Stomach (tissue), 9 donors: ENCODE data around the gene APEH. TPM values are rescaled to one million over a fixed set of nuclear protein-coding genes. Genes with fewer than 3 reads are reported as not detected.

Experiments
- DNase-seq, 2 donors: peaks; one replicate each; pipeline versions ENCODE4 v3.0.0 to v3.0.0-alpha.2; 2013 to 2019
- H3K27ac ChIP-seq, 5 donors: fragments of 200-600 bp in 4 of 5; sonication (generic) in 4 of 5; one replicate each; pipeline ENCODE4 v1.5.1; 2013 to 2019; ENCODE audit warnings: mild to moderate bottlenecking in 1 of 5, moderate library complexity in 1 of 5
- H3K27me3 ChIP-seq, 3 donors: fragments of 200-600 bp; sonication (generic); one replicate each; pipeline ENCODE4 v1.5.1; 2017 to 2019; ENCODE audit warnings: mixed run types in 1 of 3
- H3K36me3 ChIP-seq, 4 donors: fragments of 200-600 bp; sonication (generic); 1 replicate in 3 of 4; 2 replicates in 1 of 4; pipeline ENCODE4 v1.5.1; 2016 to 2019
- H3K4me1 ChIP-seq, 4 donors: fragments of 200-600 bp; sonication (generic); one replicate each; pipeline ENCODE4 v1.5.1; 2016 to 2019
- H3K4me3 ChIP-seq, 4 donors: fragments of 200-600 bp; sonication (generic) in 3 of 4; one replicate each; pipeline ENCODE4 v1.5.1; 2016 to 2019; ENCODE audit warnings: mild to moderate bottlenecking in 1 of 4
- H3K9me3 ChIP-seq, 4 donors: fragments of 200-600 bp; sonication (generic); one replicate each; pipeline ENCODE4 v1.5.1; 2016 to 2019
- CTCF ChIP-seq, 7 experiments: fragments of 450-650 bp in 4 of 7; fragments of 200-600 bp in 3 of 7; sonication (generic) in 3 of 7; IDR thresholded peaks; one replicate each; pipeline ENCODE4 v1.5.1; 2016 to 2019; ENCODE audit warnings: antibody characterized with exemption in 7 of 7, control low read depth in 2 of 7, mild to moderate bottlenecking in 1 of 7
- EP300 ChIP-seq: sonication (generic); formaldehyde crosslinking; IDR thresholded peaks from one replicate; pipeline ENCODE4 v1.6.1; 2017; ENCODE audit warnings: antibody characterized with exemption
- POLR2A ChIP-seq, 4 donors: fragments of 450-650 bp; IDR thresholded peaks; one replicate each; pipeline ENCODE4 v1.6.1; 2016; ENCODE audit warnings: antibody characterized with exemption in 4 of 4, control low read depth in 2 of 4, mild to moderate bottlenecking in 1 of 4, moderate library complexity in 1 of 4
- POLR2AphosphoS5 ChIP-seq, 3 donors: sonication (generic); formaldehyde crosslinking; IDR thresholded peaks; one replicate each; pipeline ENCODE4 v1.6.1; 2016; ENCODE audit warnings: antibody characterized with exemption in 3 of 3
- WGBS, 5 donors: extraction: QIAGEN DNeasy Blood & Tissue Kit in 3 of 5; methylation state at CpG; one replicate each; pipeline versions ENCODE4 v1.1.5 to v1.1.7; 2013 to 2018; 5-methylcytosine and 5-hydroxymethylcytosine counted together
- intact Hi-C: fragments of 100-400 bp; cut with DNase I; formaldehyde crosslinking; loops from one replicate; pipeline ENCODE4 v1.15.1; 2023; ENCODE audit warnings: low total_unique reads
- polyA plus RNA-seq, 3 donors: library from polyadenylated mRNA; stranded (reverse); fragments of 200-250 nt; gene quantifications; one replicate each; pipeline ENCODE4 v1.2.3, GENCODE V29; 2013
- total RNA-seq, 5 donors: library from RNA; depleted of rRNA; stranded (reverse); fragments of >200 nt; gene quantifications; one replicate each; pipeline versions ENCODE4 v1.1.0 to v1.2.3, GENCODE V29; 2014 to 2016
- donor health status: healthy with polysubstance abuse.
- donor health status: Bipolar disorder and iron deficiency.
- donor health status: healthy.

Gene APEH
- total and polyA plus RNA-seq, 8 donors, result 23.9 to 104 (median 47.7) TPM

GRCh38 chr3:49705390-49705960 lies 31.3 kb downstream of the APEH start:
- no peak overlapping the region for H3K27ac ChIP-seq
- no peak overlapping the region for H3K4me3 ChIP-seq
- intact Hi-C loops, result no loop called here
- peaks cover 20 to 84% (median 70%) of the 10 kb centered on the region in 4 donors for H3K36me3 ChIP-seq
- DNase-seq, result no peak
- 93 to 98% (median 95%) methylated on average over 10 to 17 of the region's 17 CpGs for WGBS, 5 donors
- no peaks in the 10 kb centered on the region for H3K27me3 ChIP-seq
- H3K9me3 ChIP-seq, result no peaks in the 10 kb centered on the region
- TF ChIP-seq POLR2A (IDR thresholded peaks at IDR 0.05), result no peak
- TF ChIP-seq EP300, result no peak
- no peak for TF ChIP-seq CTCF (IDR thresholded peaks at IDR 0.05)
- no peak for TF ChIP-seq POLR2AphosphoS5 (IDR thresholded peaks at IDR 0.05)
- peaks cover 0 to 8% (median 0%) of the 10 kb centered on the region in 4 donors for H3K4me1 ChIP-seq

- intact Hi-C loops, result no loop called here
- 83 to 92% (median 91%) methylated on average over 9 of the region's 9 CpGs for WGBS, 5 donors
- Histone ChIP-seq H3K27me3 (no peaks in the 10 kb centered on the region), H3K4me1 (peaks cover 0 to 8% (median 0%) of the 10 kb centered on the region in 4 donors), H3K9me3 (no peaks in the 10 kb centered on the region), H3K4me3 (no peak overlapping the region), H3K36me3 (peaks cover 19 to 83% (median 68%) of the 10 kb centered on the region in 4 donors), H3K27ac (no peak overlapping the region)
- no peak for DNase-seq
- TF ChIP-seq EP300, result no peak
- no peak for TF ChIP-seq POLR2A (IDR thresholded peaks at IDR 0.05)
- no peak for TF ChIP-seq POLR2AphosphoS5 (IDR thresholded peaks at IDR 0.05)
- no peak for TF ChIP-seq CTCF (IDR thresholded peaks at IDR 0.05)
Observed at GRCh38 chr3:49706456-49707112, 32.4 kb downstream of the APEH start.

GRCh38 chr3:49707113-49707480 lies 32.9 kb downstream of the APEH start:
- no peak for DNase-seq
- Histone ChIP-seq H3K27me3 (no peaks in the 10 kb centered on the region), H3K4me1 (peaks cover 0 to 8% (median 0%) of the 10 kb centered on the region in 4 donors), H3K36me3 (peaks cover 14 to 82% (median 66%) of the 10 kb centered on the region in 4 donors), H3K4me3 (no peak overlapping the region), H3K9me3 (no peaks in the 10 kb centered on the region), H3K27ac (no peak overlapping the region)
- WGBS, 5 donors, result 76 to 86% (median 81%) methylated on average over 4 of the region's 4 CpGs
- no peak for TF ChIP-seq POLR2A (IDR thresholded peaks at IDR 0.05)
- no peak for TF ChIP-seq POLR2AphosphoS5 (IDR thresholded peaks at IDR 0.05)
- no peak for TF ChIP-seq EP300
- no peak for TF ChIP-seq CTCF (IDR thresholded peaks at IDR 0.05)
- intact Hi-C loops, result no loop called here

GRCh38 chr3:49709852-49710251 lies 35.7 kb downstream of the APEH start:
- WGBS, 5 donors, result 90 to 99% (median 98%) methylated on average over 8 of the region's 8 CpGs

More at GRCh38 chr3:49709852-49710251, 35.7 kb downstream of the APEH start:
- H3K27ac ChIP-seq, result no peak overlapping the region
- intact Hi-C loops, result loop anchor here (10.0 kb wide), 1 partner anchor 125 kb away; no protein-coding TSS in a partner anchor
- H3K36me3 ChIP-seq, result peaks cover 3 to 79% (median 62%) of the 10 kb centered on the region in 4 donors
- H3K4me3 ChIP-seq, result no peak overlapping the region
- no peak for TF ChIP-seq POLR2AphosphoS5 (IDR thresholded peaks at IDR 0.05)
- TF ChIP-seq CTCF (IDR thresholded peaks at IDR 0.05), result no peak
- TF ChIP-seq EP300, result no peak
- no peak for TF ChIP-seq POLR2A (IDR thresholded peaks at IDR 0.05)
- H3K4me1 ChIP-seq, result no peaks in the 10 kb centered on the region
- no peaks in the 10 kb centered on the region for H3K9me3 ChIP-seq
- no peak for DNase-seq
- no peaks in the 10 kb centered on the region for H3K27me3 ChIP-seq
